ENCODE results near the gene KIAA0513. TPM values are rescaled to one million over a fixed set of nuclear protein-coding genes. Genes with fewer than 3 reads are reported as not detected.

Gene KIAA0513
- 15.5 TPM for total RNA-seq

GRCh38 chr16:85027349-85027957 lies at the start of gene KIAA0513:
KIAA0513 (plus strand) TSS chr16:85027795; CDS start chr16:85067072, 39,277 bp downstream.
- peak; percentile 95 for DNase-seq (ENCODE audit: low spot score)

- DNase-seq (ENCODE audit: low spot score), result no peak
Measured at GRCh38 chr16:84979516-84979915, 48.1 kb upstream of the KIAA0513 start.

- peak; percentile 75 for DNase-seq (ENCODE audit: low spot score)
Measured at GRCh38 chr16:84982434-84982833, 45.2 kb upstream of the KIAA0513 start.

- DNase-seq (ENCODE audit: low spot score), result no peak
Measured at GRCh38 chr16:84985079-84986065, 42.2 kb upstream of the KIAA0513 start.

GRCh38 chr16:84986102-84986501 lies 41.5 kb upstream of the KIAA0513 start:
- no peak for DNase-seq (ENCODE audit: low spot score)

GRCh38 chr16:84986879-84987278 lies 40.7 kb upstream of the KIAA0513 start:
- no peak for DNase-seq (ENCODE audit: low spot score)

- DNase-seq (ENCODE audit: low spot score), result no peak
Measured at GRCh38 chr16:84988328-84989080, 39.1 kb upstream of the KIAA0513 start.

- DNase-seq (ENCODE audit: low spot score), result no peak
Measured at GRCh38 chr16:84989749-84990620, 37.6 kb upstream of the KIAA0513 start.

- no peak for DNase-seq (ENCODE audit: low spot score)
Measured at GRCh38 chr16:84990782-84991181, 36.8 kb upstream of the KIAA0513 start.

GRCh38 chr16:84992717-84993075 lies 34.9 kb upstream of the KIAA0513 start:
- no peak for DNase-seq (ENCODE audit: low spot score)

GRCh38 chr16:84993926-84994325 lies 33.7 kb upstream of the KIAA0513 start:
- no peak for DNase-seq (ENCODE audit: low spot score)

- DNase-seq (ENCODE audit: low spot score), result no peak
Measured at GRCh38 chr16:84995663-84996062, 31.9 kb upstream of the KIAA0513 start.

- no peak for DNase-seq (ENCODE audit: low spot score)
Measured at GRCh38 chr16:84996365-84996764, 31.2 kb upstream of the KIAA0513 start.

- no peak for DNase-seq (ENCODE audit: low spot score)
Measured at GRCh38 chr16:84999200-84999599, 28.4 kb upstream of the KIAA0513 start.

- no peak for DNase-seq (ENCODE audit: low spot score)
Measured at GRCh38 chr16:84999857-85000480, 27.6 kb upstream of the KIAA0513 start.

GRCh38 chr16:85002099-85002541 lies 25.5 kb upstream of the KIAA0513 start:
- no peak for DNase-seq (ENCODE audit: low spot score)

GRCh38 chr16:85002608-85003007 lies 25.0 kb upstream of the KIAA0513 start:
- no peak for DNase-seq (ENCODE audit: low spot score)

GRCh38 chr16:85003076-85003475 lies 24.5 kb upstream of the KIAA0513 start:
- no peak for DNase-seq (ENCODE audit: low spot score)

- no peak for DNase-seq (ENCODE audit: low spot score)
Measured at GRCh38 chr16:85003725-85004586, 23.6 kb upstream of the KIAA0513 start.
